ENCODE data around the gene IREB2.

The IREB2 gene

GRCh38 chr15:78457101-78457500 is 19.1 kb downstream of the IREB2 start:
- TF ChIP-seq GABPA (IDR thresholded peaks at IDR 0.05; ENCODE audit: low read depth), result no peak
- no peak for TF ChIP-seq REST (IDR thresholded peaks at IDR 0.05; ENCODE audit: insufficient replicate concordance, low read depth)
- TF ChIP-seq POLR2AphosphoS5 (IDR thresholded peaks at IDR 0.05; ENCODE audit: low read depth), result no peak
- no peak for TF ChIP-seq CTCF (IDR thresholded peaks at IDR 0.05; ENCODE audit: insufficient read depth, low read length)
- TF ChIP-seq SPI1 (IDR thresholded peaks at IDR 0.05; ENCODE audit: borderline replicate concordance, low read depth), result no peak
- no peak for DNase-seq (ENCODE audit: low read depth in 1 of 2, low spot score in 1 of 2)
- Histone ChIP-seq H3K4me3 (replicated peaks; ENCODE audit: insufficient read depth, low read length) (no peak overlapping the region), H3K27ac (replicated peaks) (no peak overlapping the region), H3K27me3 (ENCODE audit: insufficient read depth, poor library complexity, severe bottlenecking) (no peaks in the 10 kb centered on the region)

GRCh38 chr15:78460737-78461136 is 22.7 kb downstream of the IREB2 start:
- Histone ChIP-seq H3K27ac (replicated peaks) (no peak overlapping the region; the same call in 1 of the 2 replicates), H3K27me3 (ENCODE audit: insufficient read depth, poor library complexity, severe bottlenecking) (no peaks in the 10 kb centered on the region), H3K4me3 (replicated peaks; ENCODE audit: insufficient read depth, low read length) (no peak overlapping the region)
- no peak for DNase-seq (ENCODE audit: low read depth in 1 of 2, low spot score in 1 of 2)
- no peak for TF ChIP-seq CTCF (IDR thresholded peaks at IDR 0.05; ENCODE audit: insufficient read depth, low read length)
- TF ChIP-seq SPI1 (IDR thresholded peaks at IDR 0.05; ENCODE audit: borderline replicate concordance, low read depth), result no peak; the same call in 1 of the 2 replicates
- no peak for TF ChIP-seq POLR2AphosphoS5 (IDR thresholded peaks at IDR 0.05; ENCODE audit: low read depth)
- no peak for TF ChIP-seq REST (IDR thresholded peaks at IDR 0.05; ENCODE audit: insufficient replicate concordance, low read depth)
- TF ChIP-seq GABPA (IDR thresholded peaks at IDR 0.05; ENCODE audit: low read depth), result no peak

GRCh38 chr15:78461171-78461888 is 23.3 kb downstream of the IREB2 start:
- no peak for DNase-seq (ENCODE audit: low read depth in 1 of 2, low spot score in 1 of 2)
- Histone ChIP-seq H3K4me3 (replicated peaks; ENCODE audit: insufficient read depth, low read length) (no peak overlapping the region), H3K27ac (replicated peaks) (no peak overlapping the region; the same call in 1 of the 2 replicates), H3K27me3 (ENCODE audit: insufficient read depth, poor library complexity, severe bottlenecking) (no peaks in the 10 kb centered on the region)
- TF ChIP-seq POLR2AphosphoS5 (IDR thresholded peaks at IDR 0.05; ENCODE audit: low read depth) (no peak), SPI1 (IDR thresholded peaks at IDR 0.05; ENCODE audit: borderline replicate concordance, low read depth) (no peak), REST (IDR thresholded peaks at IDR 0.05; ENCODE audit: insufficient replicate concordance, low read depth) (no peak), CTCF (IDR thresholded peaks at IDR 0.05; ENCODE audit: insufficient read depth, low read length) (no peak), GABPA (IDR thresholded peaks at IDR 0.05; ENCODE audit: low read depth) (no peak)
